HepG2 (cell line): ENCODE measurements around the gene TRRAP. TPM values are rescaled to one million over a fixed set of nuclear protein-coding genes. Genes with fewer than 3 reads are reported as not detected.

Experiments
- ATAC-seq: fragments of 200-7000 bp; cut with Tn5 transposase; 3 replicates; pipeline ENCODE4 v1.9.1; 2020; ENCODE audit warnings: mild to moderate bottlenecking, moderate library complexity
- BruUV-seq: library from RNA; stranded (reverse); fragments of 400-500 nt; replicated peaks from 2 replicates; lab custom pipeline; 2021; lab: Mats Ljungman, UMichigan
- CTCF ChIA-PET: fragments of 300-600 bp; formaldehyde crosslinking; extraction: SDS; loops from one replicate; lab custom pipeline; 2021; ENCODE audit warnings: low total read pairs, inconsistent platforms, low intra/inter-chr PET ratio; lab: Yijun Ruan, JAX
- POLR2A ChIA-PET: fragments of 350-600 bp; sonication (Branson Sonifier 250); formaldehyde crosslinking; loops from one replicate; lab custom pipeline; 2020; ENCODE audit warnings: antibody characterized with exemption, inconsistent platforms; lab: Yijun Ruan, JAX
- DNase-seq: peaks from one replicate; pipeline ENCODE4 v3.0.0-alpha.2; 2015; ENCODE audit warnings: low spot score
- FAIRE-seq: peaks from 3 replicates; lab custom pipeline; 2011; peaks lifted over from hg19 to GRCh38; lab: Jason Lieb, UNC
- H2AFZ ChIP-seq: one replicate; pipeline ENCODE4 v1.6.1; 2011; ENCODE audit warnings: low read length, inconsistent platforms
- H3K27ac ChIP-seq: fragments of 300-600 bp; 3 replicates; pipeline ENCODE4 v1.8.0; 2011; ENCODE audit warnings: mixed run types, mild to moderate bottlenecking, mixed read lengths, low read length, inconsistent platforms; ENCODE audit not compliant: insufficient read depth; ENCODE audit errors: extremely low read length
- H3K27me3 ChIP-seq, 2 experiments: fragments of 200-600 bp in 1 of 2; 2 replicates in 1 of 2; 3 replicates in 1 of 2; pipeline versions ENCODE4 v1.6.0 to v1.8.0; 2011; ENCODE audit warnings: low read length in 2 of 2, mild to moderate bottlenecking in 2 of 2, moderate library complexity in 2 of 2, inconsistent platforms in 1 of 2; ENCODE audit not compliant: insufficient read depth in 2 of 2, control insufficient read depth in 1 of 2
- H3K36me3 ChIP-seq, 2 experiments: fragments of 200-600 bp in 1 of 2; replicated peaks in 1 of 2; 2 replicates in 1 of 2; 3 replicates in 1 of 2; pipeline versions ENCODE4 v1.5.1 to v1.8.0; 2011; ENCODE audit warnings: low read length in 2 of 2, inconsistent platforms in 1 of 2; ENCODE audit not compliant: insufficient read depth in 2 of 2, control insufficient read depth in 1 of 2
- H3K4me1 ChIP-seq: 2 replicates; pipeline ENCODE4 v1.5.1; 2012; ENCODE audit warnings: low read length, inconsistent platforms; ENCODE audit not compliant: insufficient read depth
- H3K4me2 ChIP-seq: 2 replicates; pipeline ENCODE4 v1.6.0; 2011; ENCODE audit warnings: low read depth, low read length, inconsistent platforms
- H3K4me3 ChIP-seq, 3 experiments: fragments of 200-600 bp in 1 of 3; sonication (generic), shearing (Covaris generic) in 1 of 3; replicated peaks in 1 of 3; 2 replicates each; pipeline ENCODE4 v1.5.1; 2011 to 2016; ENCODE audit warnings: low read length in 3 of 3, inconsistent platforms in 2 of 3, low read depth in 2 of 3, mild to moderate bottlenecking in 2 of 3, control low read depth in 1 of 3, mixed read lengths in 1 of 3; ENCODE audit not compliant: insufficient read depth in 1 of 3
- H3K79me2 ChIP-seq: one replicate; pipeline ENCODE4 v1.6.1; 2011; ENCODE audit warnings: low read length, inconsistent platforms; ENCODE audit not compliant: insufficient read depth
- H3K9ac ChIP-seq: 2 replicates; pipeline ENCODE4 v1.6.0; 2011; ENCODE audit warnings: mild to moderate bottlenecking, low read depth, low read length, inconsistent platforms; ENCODE audit not compliant: insufficient read depth
- H3K9me3 ChIP-seq: 2 replicates; pipeline ENCODE4 v1.5.1; 2012; ENCODE audit warnings: mild to moderate bottlenecking, low read length
- H4K20me1 ChIP-seq: 2 replicates; pipeline ENCODE4 v1.6.0; 2011; ENCODE audit warnings: inconsistent platforms, mild to moderate bottlenecking, low read length, moderate library complexity; ENCODE audit not compliant: insufficient read depth
- DRAP1 ChIP-seq: IDR thresholded peaks from 2 replicates; pipeline ENCODE4 v1.6.1; 2016; ENCODE audit warnings: missing genetic modification reagents, missing compliant biosample characterization
- EP300 ChIP-seq, 3 experiments: sonication (generic) in 1 of 3; formaldehyde crosslinking in 1 of 3; IDR thresholded peaks; 2 replicates each; pipeline versions ENCODE4 v1.5.1 to v1.6.1; 2011 to 2020; ENCODE audit warnings: low read depth in 2 of 3, low read length in 2 of 3, borderline replicate concordance in 1 of 3, improper control_type of control experiment in 1 of 3, mild to moderate bottlenecking in 1 of 3, missing genetic modification reagents in 1 of 3, moderate library complexity in 1 of 3
- JARID2 ChIP-seq: sonication (generic); formaldehyde crosslinking; IDR thresholded peaks from 2 replicates; pipeline ENCODE4 v1.8.1; 2023; ENCODE audit warnings: missing genetic modification reagents, inconsistent platforms; ENCODE audit not compliant: insufficient replicate concordance
- KMT2B ChIP-seq: IDR thresholded peaks from 2 replicates; pipeline ENCODE4 v1.6.1; 2016; ENCODE audit warnings: missing genetic modification reagents, missing compliant biosample characterization
- NFKB2 ChIP-seq: sonication (generic); formaldehyde crosslinking; IDR thresholded peaks from 2 replicates; pipeline ENCODE4 v1.4.0; 2020; ENCODE audit warnings: missing genetic modification reagents, borderline replicate concordance
- NFYB ChIP-seq: sonication (generic); formaldehyde crosslinking; IDR thresholded peaks from 2 replicates; pipeline ENCODE4 v1.4.0; 2020; ENCODE audit warnings: missing genetic modification reagents
- RBFOX2 ChIP-seq: fragments of 200-400 bp; formaldehyde crosslinking; IDR thresholded peaks from 2 replicates; pipeline ENCODE4 v1.6.1; 2017; ENCODE audit warnings: low read depth, mild to moderate bottlenecking, low read length
- SMAD3 ChIP-seq: sonication (generic); formaldehyde crosslinking; IDR thresholded peaks from 2 replicates; pipeline ENCODE4 v1.4.0; 2020; ENCODE audit warnings: missing genetic modification reagents
- SOX6 ChIP-seq, 2 experiments: fragments of 450-650 bp in 1 of 2; sonication (generic) in 1 of 2; formaldehyde crosslinking in 1 of 2; IDR thresholded peaks; 2 replicates each; pipeline versions ENCODE4 v1.4.0 to v1.6.1; 2017 to 2020; ENCODE audit warnings: antibody characterized with exemption in 1 of 2, mild to moderate bottlenecking in 1 of 2, missing genetic modification reagents in 1 of 2
- SSRP1 ChIP-seq: IDR thresholded peaks from 2 replicates; pipeline ENCODE4 v1.6.1; 2016; ENCODE audit warnings: control low read depth
- ZNF354B ChIP-seq: sonication (generic); formaldehyde crosslinking; IDR thresholded peaks from 2 replicates; pipeline ENCODE4 v1.8.0; 2022; ENCODE audit warnings: mild to moderate bottlenecking, missing genetic modification reagents
- ZNF552 ChIP-seq: sonication (generic); formaldehyde crosslinking; IDR thresholded peaks from 2 replicates; pipeline ENCODE4 v1.9.0; 2022; ENCODE audit warnings: missing genetic modification reagents, mild to moderate bottlenecking, borderline replicate concordance
- ZNF674 ChIP-seq: sonication (generic); formaldehyde crosslinking; IDR thresholded peaks from 2 replicates; pipeline ENCODE4 v1.5.0; 2020; ENCODE audit warnings: low read depth, mild to moderate bottlenecking, missing genetic modification reagents
- ZNF788 ChIP-seq: sonication (generic); formaldehyde crosslinking; IDR thresholded peaks from 2 replicates; pipeline ENCODE4 v1.5.0; 2020; ENCODE audit warnings: mild to moderate bottlenecking, missing genetic modification reagents, borderline replicate concordance
- ZNF83 ChIP-seq: sonication (generic); formaldehyde crosslinking; IDR thresholded peaks from 2 replicates; pipeline ENCODE4 v1.4.0; 2020; ENCODE audit warnings: missing genetic modification reagents, mild to moderate bottlenecking, borderline replicate concordance
- WGBS: methylation state at CpG from one replicate; pipeline ENCODE4 v1.1.6; 2017; ENCODE audit warnings: low lambda C conversion rate; 5-methylcytosine and 5-hydroxymethylcytosine counted together
- in situ Hi-C: cut with HindIII; loops from 2 replicates; pipeline ENCODE4 v1.10.0; 2017; ENCODE audit warnings: low pct_unique_long_range_greater_than_20kb; ENCODE audit not compliant: extremely low pct_ligation_motif_present
- intact Hi-C: fragments of 100-400 bp; cut with micrococcal nuclease; formaldehyde crosslinking; loops from one replicate; pipeline ENCODE4 v1.10.0; 2022; ENCODE audit not compliant: unreplicated experiment
- polyA plus RNA-seq, 8 experiments: library from polyadenylated mRNA; depleted of rRNA in 3 of 8; stranded (reverse) in 7 of 8; unstranded in 1 of 8; fragments of >200 nt; fragmentation: Illumina TruSeq in 4 of 8; extraction: Trizol in 4 of 8; gene quantifications; 2 replicates each; pipeline versions ENCODE4 v1.2.1 to v1.2.3, GENCODE V29; 2011 to 2016; ENCODE audit warnings: low read depth in 4 of 8, missing spikeins in 1 of 8, mixed read lengths in 1 of 8; ENCODE audit not compliant: insufficient read depth in 1 of 8
- total RNA-seq, 5 experiments: library from RNA; depleted of rRNA; stranded (reverse); fragments of >200 nt; fragmentation: Illumina TruSeq; extraction: Trizol; gene quantifications; 2 replicates each; pipeline ENCODE4 v1.2.3, GENCODE V29; 2016; ENCODE audit warnings: low read depth in 1 of 5
- TF ChIP-seq, protein P1 (sequence below): sonication (generic); formaldehyde crosslinking; IDR thresholded peaks from 2 replicates; pipeline ENCODE4 v1.5.0; 2020; ENCODE audit warnings: mild to moderate bottlenecking, missing genetic modification reagents

The TRRAP gene
- total and polyA plus RNA-seq, 2 of the 13 experiments (the other 11 are each of a cell fraction or from before 2014, with no cell fraction given) = 8.6 to 10.5 TPM

DNA sequence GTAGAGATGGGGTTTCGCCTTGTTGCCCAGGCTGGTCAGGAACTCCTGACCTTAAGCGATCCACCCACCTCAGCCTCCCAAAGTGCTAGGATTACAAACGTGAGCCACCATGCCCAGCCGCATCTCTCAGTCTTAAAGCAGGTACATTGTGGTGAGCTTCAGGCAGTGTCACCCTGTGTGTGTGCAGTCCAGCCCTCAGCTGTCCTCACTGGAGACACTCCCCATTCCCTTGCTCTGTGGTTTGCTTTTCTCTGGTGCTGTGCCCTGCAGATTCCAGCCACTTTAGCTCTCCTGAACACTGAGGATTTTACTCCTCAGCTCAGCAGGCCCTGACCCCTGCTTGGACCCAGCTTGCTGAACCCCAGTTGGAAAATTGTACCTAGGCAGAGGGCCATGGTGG, 6.1 kb downstream of the TRRAP start:
- H3K9me3 ChIP-seq = no peaks in the 10 kb centered on the region
- DNase-seq = no peak
- in situ Hi-C loops = no loop called here
- H4K20me1 ChIP-seq = peaks cover 4% of the 10 kb centered on the region; the same call in 1 of the 2 replicates
- intact Hi-C loops = no loop called here
- H3K27me3 ChIP-seq = no peaks in the 10 kb centered on the region; a peak in 1 of 5 replicates
- BruUV-seq = no TSS peak
- H3K9ac ChIP-seq = no peak overlapping the region
- POLR2A ChIA-PET = no interaction called here
- CTCF ChIA-PET = no interaction called here
- no peak for FAIRE-seq
- peaks cover 15% of the 10 kb centered on the region for H3K4me1 ChIP-seq
- no peak overlapping the region for H3K27ac ChIP-seq
- H3K4me3 ChIP-seq = no peak overlapping the region
- no peak for TF ChIP-seq ZNF83
- ATAC-seq = no peak
- 92% methylated on average over 4 of the region's 4 CpGs for WGBS
- H2AFZ ChIP-seq = no peak overlapping the region
- peaks cover 18 to 57% of the 10 kb centered on the region in 2 experiments for H3K36me3 ChIP-seq
- no peak overlapping the region for H3K4me2 ChIP-seq
- H3K79me2 ChIP-seq = peaks cover 19% of the 10 kb centered on the region

GRCh38 chr7:98887038-98887437, 8.7 kb downstream of the TRRAP start:
- ChIA-PET CTCF (no interaction called here), POLR2A (no interaction called here)
- no peak overlapping the region for H3K9ac ChIP-seq
- no peaks in the 10 kb centered on the region for H3K4me1 ChIP-seq
- H3K9me3 ChIP-seq = no peaks in the 10 kb centered on the region
- no peak for DNase-seq
- no peak overlapping the region for H3K4me2 ChIP-seq
- no peaks in the 10 kb centered on the region for H4K20me1 ChIP-seq
- ATAC-seq = no peak
- no TSS peak for BruUV-seq
- peaks cover 15 to 57% of the 10 kb centered on the region in 2 experiments for H3K36me3 ChIP-seq
- H3K79me2 ChIP-seq = peaks cover 3% of the 10 kb centered on the region
- no peak overlapping the region for H2AFZ ChIP-seq
- intact Hi-C loops = no loop called here
- in situ Hi-C loops = no loop called here
- H3K27ac ChIP-seq = no peak overlapping the region
- H3K4me3 ChIP-seq = no peak overlapping the region
- H3K27me3 ChIP-seq = no peaks in the 10 kb centered on the region
- FAIRE-seq = no peak
- no peak for TF ChIP-seq ZNF788 (CRISPR knock-in tag)
- no peak for TF ChIP-seq EP300 (IDR thresholded peaks at IDR 0.05; ENCODE audit: low read depth in 2 of 2, low read length in 2 of 2)
- TF ChIP-seq EP300 (CRISPR knock-in tag; IDR thresholded peaks at IDR 0.05; ENCODE audit: borderline replicate concordance) = no peak
- no peak for TF ChIP-seq SSRP1
- TF ChIP-seq ZNF354B = no peak
- TF ChIP-seq NFKB2 (CRISPR knock-in tag) = no peak
- TF ChIP-seq ZNF674 = no peak
- TF ChIP-seq SMAD3 = no peak
- TF ChIP-seq SOX6 (IDR thresholded peaks at IDR 0.05) = no peak
- TF ChIP-seq SOX6 (CRISPR knock-in tag; IDR thresholded peaks at IDR 0.05) = no peak
- no peak for TF ChIP-seq JARID2 (CRISPR knock-in tag)
- TF ChIP-seq NFYB (CRISPR knock-in tag) = no peak
- TF ChIP-seq RBFOX2 = no peak
- no peak for TF ChIP-seq ZNF552 (CRISPR knock-in tag)
- TF ChIP-seq, protein P1, sequence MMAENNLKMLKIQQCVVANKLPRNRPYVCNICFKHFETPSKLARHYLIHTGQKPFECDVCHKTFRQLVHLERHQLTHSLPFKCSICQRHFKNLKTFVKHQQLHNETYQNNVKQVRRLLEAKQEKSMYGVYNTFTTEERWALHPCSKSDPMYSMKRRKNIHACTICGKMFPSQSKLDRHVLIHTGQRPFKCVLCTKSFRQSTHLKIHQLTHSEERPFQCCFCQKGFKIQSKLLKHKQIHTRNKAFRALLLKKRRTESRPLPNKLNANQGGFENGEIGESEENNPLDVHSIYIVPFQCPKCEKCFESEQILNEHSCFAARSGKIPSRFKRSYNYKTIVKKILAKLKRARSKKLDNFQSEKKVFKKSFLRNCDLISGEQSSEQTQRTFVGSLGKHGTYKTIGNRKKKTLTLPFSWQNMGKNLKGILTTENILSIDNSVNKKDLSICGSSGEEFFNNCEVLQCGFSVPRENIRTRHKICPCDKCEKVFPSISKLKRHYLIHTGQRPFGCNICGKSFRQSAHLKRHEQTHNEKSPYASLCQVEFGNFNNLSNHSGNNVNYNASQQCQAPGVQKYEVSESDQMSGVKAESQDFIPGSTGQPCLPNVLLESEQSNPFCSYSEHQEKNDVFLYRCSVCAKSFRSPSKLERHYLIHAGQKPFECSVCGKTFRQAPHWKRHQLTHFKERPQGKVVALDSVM (CRISPR knock-in tag) = no peak
- no peak for TF ChIP-seq KMT2B (CRISPR knock-in tag)
- TF ChIP-seq DRAP1 = no peak
